Heart right ventricle (tissue), 16 donors: Measurements from ENCODE around the gene FAM228A. TPM values are rescaled to one million over a fixed set of nuclear protein-coding genes. Genes with fewer than 3 reads are reported as not detected.

Experiments
- ATAC-seq, 8 donors: fragments of 200-7000 bp; cut with Tn5 transposase; one replicate each; pipeline ENCODE4 v1.9.1; 2020; ENCODE audit warnings: mild to moderate bottlenecking in 8 of 8, moderate library complexity in 8 of 8, moderate number of reproducible peaks in 1 of 8
- DNase-seq, 2 donors: peaks; one replicate each; pipeline ENCODE4 v3.0.0-alpha.2; 2020
- H3K27ac ChIP-seq, 10 donors: fragments of 200-600 bp; sonication (generic) in 2 of 10; one replicate each; pipeline versions ENCODE4 v1.5.0 to v1.8.0; 2020 to 2022; ENCODE audit warnings: mild to moderate bottlenecking in 3 of 10
- H3K27me3 ChIP-seq, 7 donors: fragments of 200-600 bp; one replicate each; pipeline ENCODE4 v1.8.0; 2021 to 2022; ENCODE audit warnings: mild to moderate bottlenecking in 2 of 7
- H3K36me3 ChIP-seq, 9 donors: fragments of 200-600 bp; sonication (generic) in 1 of 9; one replicate each; pipeline versions ENCODE4 v1.5.0 to v1.8.0; 2020 to 2022; ENCODE audit warnings: mild to moderate bottlenecking in 2 of 9
- H3K4me1 ChIP-seq, 9 donors: fragments of 200-600 bp; sonication (generic) in 1 of 9; one replicate each; pipeline versions ENCODE4 v1.5.0 to v1.8.0; 2020 to 2022; ENCODE audit warnings: mild to moderate bottlenecking in 4 of 9
- H3K4me3 ChIP-seq, 10 donors: fragments of 200-600 bp; sonication (generic) in 2 of 10; one replicate each; pipeline versions ENCODE4 v1.5.0 to v1.8.0; 2020 to 2022; ENCODE audit warnings: mild to moderate bottlenecking in 7 of 10, moderate library complexity in 2 of 10
- H3K9me3 ChIP-seq, 11 donors: fragments of 200-600 bp in 10 of 11; sonication (generic) in 2 of 11; one replicate each; pipeline versions ENCODE4 v1.5.0 to v1.8.0; 2013 to 2022; ENCODE audit warnings: mild to moderate bottlenecking in 2 of 11, control low read depth in 1 of 11, moderate library complexity in 1 of 11
- CTCF ChIP-seq, 9 donors: fragments of 200-600 bp; sonication (generic) in 2 of 9; IDR thresholded peaks; one replicate each; pipeline versions ENCODE4 v1.5.0 to v1.8.0; 2021 to 2022; ENCODE audit warnings: antibody characterized with exemption in 9 of 9, mild to moderate bottlenecking in 5 of 9, moderate library complexity in 1 of 9
- whole genome bisulfite sequencing, 2 donors: extraction: QIAGEN DNeasy Blood & Tissue Kit; methylation state at CpG; one replicate each; pipeline ENCODE4 v1.1.7; 2013; ENCODE audit warnings: inconsistent platforms in 1 of 2; 5-methylcytosine and 5-hydroxymethylcytosine counted together
- intact Hi-C, 10 donors: fragments of 100-400 bp; cut with DNase I; formaldehyde crosslinking; loops; one replicate each; pipeline versions ENCODE4 v1.11.1 to v1.14.2; 2022
- polyA plus RNA-seq, 2 donors: library from polyadenylated mRNA; stranded (reverse); fragments of 200-250 nt; gene quantifications; one replicate each; pipeline ENCODE4 v1.2.3, GENCODE V29; 2013
- total RNA-seq, 10 donors: library from RNA; stranded (reverse); fragmentation: NEBNext Ultra II Directional in 3 of 10; extraction: Animal tissue kit (Norgen Biotek cat#: 25700) in 3 of 10; gene quantifications; one replicate each; pipeline versions ENCODE4 v1.2.1 to v1.2.4, GENCODE V29; 2021 to 2023
- donor health status: Arrhythmogenic right ventricular cardiomyopathy.
- donor health status: ischemic (EF 13 %, LVEDD 7.1; RV severe dilation, severe dysfunction).
- donor health status: healthy with polysubstance abuse.
- donor health status: DM: no; HTN: yes; CAD: no.
- donor health status: DM: no; HTN: no; CAD: no.
- donor health status: ischemic (EF 25% LVEDD 6.9; RV normal size, moderate dysfunction).
- donor health status: ischemic (EF 25% LVEDD 5.7; RV mildly dilated, moderate dysfunction).
- donor health status: healthy.
- donor health status: DM: yes; HTN: yes; CAD: no.
- donor health status: Ischemic cardiomyopathy.
- donor health status: ischemic (EF 35%, LVEDD 5.7; RV mildly dilated, moderate dysfunction).
- donor health status: nonischemic (EF 11% LVEDD 7.7; RV severe dilation, severe dysfunction).
- donor health status: DM: yes; HTN: yes; CAD: no.
- donor health status: PGD.
- donor health status: ischemic (EF 29% LVEDD 5.4; RV normal size, mild dysfunction).
- donor health status: nonischemic (EF 23%, LVEDD 6.1; RV moderate dilation, normal function).

Gene FAM228A
- total and polyA plus RNA-seq, 12 donors: 0.25 to 4.1 (median 0.41) TPM; not detected in 1

- WGBS, 2 donors: 94 to 95% methylated on average over 21 of the region's 21 CpGs
- no peak overlapping the region for H3K27ac ChIP-seq
- intact Hi-C loops: no loop called here
- H3K4me3 ChIP-seq: no peak overlapping the region
- no peaks in the 10 kb centered on the region for H3K27me3 ChIP-seq
- no peaks in the 10 kb centered on the region for H3K9me3 ChIP-seq
- peaks cover 5 to 100% (median 55%) of the 10 kb centered on the region in 9 donors for H3K36me3 ChIP-seq
- no peaks in the 10 kb centered on the region for H3K4me1 ChIP-seq
- DNase-seq: no peak
- ATAC-seq: no peak
- no peak for TF ChIP-seq CTCF (IDR thresholded peaks at IDR 0.05)
Observed at GRCh38 chr2:24210723-24211122, 35.9 kb downstream of the FAM228A start.

GRCh38 chr2:24211408-24211807 lies 36.6 kb downstream of the FAM228A start:
- WGBS, 2 donors: 75 to 85% methylated on average over 7 of the region's 7 CpGs
- Histone ChIP-seq H3K27me3 (no peaks in the 10 kb centered on the region), H3K4me1 (no peaks in the 10 kb centered on the region), H3K27ac (no peak overlapping the region), H3K9me3 (no peaks in the 10 kb centered on the region), H3K36me3 (peaks cover 5 to 100% (median 62%) of the 10 kb centered on the region in 9 donors), H3K4me3 (no peak overlapping the region)
- no peak for TF ChIP-seq CTCF (IDR thresholded peaks at IDR 0.05)
- intact Hi-C loops: no loop called here
- ATAC-seq: no peak
- DNase-seq: no peak

GRCh38 chr2:24214880-24215279 lies 40.0 kb downstream of the FAM228A start:
- ATAC-seq (no peak), DNase-seq (no peak)
- H3K27me3 ChIP-seq: no peaks in the 10 kb centered on the region
- H3K9me3 ChIP-seq: no peaks in the 10 kb centered on the region
- intact Hi-C loops: no loop called here
- no peak overlapping the region for H3K4me3 ChIP-seq
- TF ChIP-seq CTCF (IDR thresholded peaks at IDR 0.05): no peak
- no peaks in the 10 kb centered on the region for H3K4me1 ChIP-seq
- peaks cover 0 to 100% (median 64%) of the 10 kb centered on the region in 9 donors for H3K36me3 ChIP-seq
- no peak overlapping the region for H3K27ac ChIP-seq
- WGBS, 2 donors: 93 to 95% methylated on average over 3 of the region's 3 CpGs

- 88 to 89% methylated on average over 20 of the region's 20 CpGs for WGBS, 2 donors
- intact Hi-C loops: loop anchor here in 1 of 10 donors (10.0 kb wide), 1 partner anchor 164 kb away; no protein-coding TSS in a partner anchor
- Histone ChIP-seq H3K27ac (no peak overlapping the region), H3K4me3 (no peak overlapping the region), H3K27me3 (no peaks in the 10 kb centered on the region), H3K4me1 (no peaks in the 10 kb centered on the region), H3K36me3 (peaks cover 0 to 89% (median 44%) of the 10 kb centered on the region in 9 donors), H3K9me3 (no peaks in the 10 kb centered on the region)
- no peak for TF ChIP-seq CTCF (IDR thresholded peaks at IDR 0.05)
- ATAC-seq (no peak), DNase-seq (no peak)
Observed at GRCh38 chr2:24220554-24221291, 45.9 kb downstream of the FAM228A start.
